H1 (cell line): ENCODE measurements around the gene DZIP1L. TPM values are rescaled to one million over a fixed set of nuclear protein-coding genes. Genes with fewer than 3 reads are reported as not detected.

ENCODE experiments used
- CHD7 ChIP-seq: fragments of 300-600 bp; sonication (generic); IDR thresholded peaks from 2 replicates; pipeline ENCODE4 v1.7.1; 2012; ENCODE audit warnings: low read length, moderate library complexity, mild to moderate bottlenecking, inconsistent platforms; ENCODE audit not compliant: insufficient replicate concordance
- MAX ChIP-seq: IDR thresholded peaks from 2 replicates; pipeline ENCODE4 v1.6.1; 2012; ENCODE audit warnings: inconsistent platforms
- TEAD4 ChIP-seq: IDR thresholded peaks from 2 replicates; pipeline ENCODE4 v1.6.1; 2012; ENCODE audit warnings: low read depth, low read length, inconsistent platforms, mixed read lengths
- polyA plus RNA-seq, 7 experiments: library from polyadenylated mRNA; depleted of rRNA in 3 of 7; stranded (reverse) in 5 of 7; unstranded in 2 of 7; fragments of >200 nt in 5 of 7; fragments of 200-250 nt in 2 of 7; gene quantifications; 1 replicate in 5 of 7; 2 replicates in 1 of 7; 4 replicates in 1 of 7; pipeline versions ENCODE4 v1.2.1 to v1.2.3, GENCODE V29; 2011 to 2013; ENCODE audit warnings: missing spikeins in 2 of 7, mixed read lengths in 2 of 7
- total RNA-seq: library from RNA; stranded (reverse); fragmentation: NEBNext Ultra II Directional; extraction: Animal tissue kit (Norgen Biotek cat#: 25700); gene quantifications from 2 replicates; pipeline ENCODE4 v1.2.1, GENCODE V29; 2021

The DZIP1L gene
- total and polyA plus RNA-seq, 2 of the 8 experiments (the other 6 are each of a cell fraction or from before 2014, with no cell fraction given): 6.5 to 8.3 TPM

- TF ChIP-seq CHD7 (no peak), TEAD4 (no peak), MAX (no peak)
These were observed 10.3 kb upstream of the DZIP1L start (continued) for GRCh38 chr3:138125548-138126221.
